ENCODE results near the gene KCNQ1. TPM values are rescaled to one million over a fixed set of nuclear protein-coding genes. Genes with fewer than 3 reads are reported as not detected.

Gene KCNQ1
- total RNA-seq, 1 donor from 2014 or later = 8.5 TPM

DNA sequence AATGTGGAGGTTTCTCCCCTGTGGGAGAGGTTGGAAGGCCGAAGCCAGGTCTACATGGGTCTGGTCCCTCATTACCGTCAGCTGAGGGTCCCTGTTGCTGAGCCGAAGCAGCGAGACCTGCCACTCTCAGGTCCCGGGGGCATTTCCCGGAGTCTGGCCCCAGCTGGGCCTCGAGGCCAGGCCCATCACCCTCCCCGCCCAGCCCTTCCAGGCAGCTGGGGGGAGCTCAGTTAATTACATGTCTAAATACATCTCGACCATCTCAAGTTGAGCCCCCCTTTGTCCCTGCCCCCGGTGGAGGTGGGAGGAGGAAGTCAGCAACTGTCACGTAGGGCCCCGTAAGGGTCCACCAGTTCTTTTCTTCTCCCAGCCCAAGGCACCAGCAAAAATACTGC, 437.2 kb downstream of the KCNQ1 start:
- H3K36me3 Mint-ChIP-seq = peaks cover 20% of the 10 kb centered on the region
- H3K4me3 Mint-ChIP-seq = peak overlapping the region; percentile 24
- no peaks in the 10 kb centered on the region for H3K27me3 Mint-ChIP-seq (ENCODE audit: low read depth)
- peaks cover 3% of the 10 kb centered on the region for H3K9me3 Mint-ChIP-seq
- H3K27ac Mint-ChIP-seq = no peak overlapping the region
- TF ChIP-seq, protein P1, sequence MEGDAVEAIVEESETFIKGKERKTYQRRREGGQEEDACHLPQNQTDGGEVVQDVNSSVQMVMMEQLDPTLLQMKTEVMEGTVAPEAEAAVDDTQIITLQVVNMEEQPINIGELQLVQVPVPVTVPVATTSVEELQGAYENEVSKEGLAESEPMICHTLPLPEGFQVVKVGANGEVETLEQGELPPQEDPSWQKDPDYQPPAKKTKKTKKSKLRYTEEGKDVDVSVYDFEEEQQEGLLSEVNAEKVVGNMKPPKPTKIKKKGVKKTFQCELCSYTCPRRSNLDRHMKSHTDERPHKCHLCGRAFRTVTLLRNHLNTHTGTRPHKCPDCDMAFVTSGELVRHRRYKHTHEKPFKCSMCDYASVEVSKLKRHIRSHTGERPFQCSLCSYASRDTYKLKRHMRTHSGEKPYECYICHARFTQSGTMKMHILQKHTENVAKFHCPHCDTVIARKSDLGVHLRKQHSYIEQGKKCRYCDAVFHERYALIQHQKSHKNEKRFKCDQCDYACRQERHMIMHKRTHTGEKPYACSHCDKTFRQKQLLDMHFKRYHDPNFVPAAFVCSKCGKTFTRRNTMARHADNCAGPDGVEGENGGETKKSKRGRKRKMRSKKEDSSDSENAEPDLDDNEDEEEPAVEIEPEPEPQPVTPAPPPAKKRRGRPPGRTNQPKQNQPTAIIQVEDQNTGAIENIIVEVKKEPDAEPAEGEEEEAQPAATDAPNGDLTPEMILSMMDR (IDR thresholded peaks at IDR 0.05; ENCODE audit: unreplicated experiment) = no peak
- no peak for DNase-seq (ENCODE audit: low spot score in 2 of 2, unreplicated experiment in 2 of 2)
- H3K4me1 Mint-ChIP-seq = peaks cover 36% of the 10 kb centered on the region

DNA sequence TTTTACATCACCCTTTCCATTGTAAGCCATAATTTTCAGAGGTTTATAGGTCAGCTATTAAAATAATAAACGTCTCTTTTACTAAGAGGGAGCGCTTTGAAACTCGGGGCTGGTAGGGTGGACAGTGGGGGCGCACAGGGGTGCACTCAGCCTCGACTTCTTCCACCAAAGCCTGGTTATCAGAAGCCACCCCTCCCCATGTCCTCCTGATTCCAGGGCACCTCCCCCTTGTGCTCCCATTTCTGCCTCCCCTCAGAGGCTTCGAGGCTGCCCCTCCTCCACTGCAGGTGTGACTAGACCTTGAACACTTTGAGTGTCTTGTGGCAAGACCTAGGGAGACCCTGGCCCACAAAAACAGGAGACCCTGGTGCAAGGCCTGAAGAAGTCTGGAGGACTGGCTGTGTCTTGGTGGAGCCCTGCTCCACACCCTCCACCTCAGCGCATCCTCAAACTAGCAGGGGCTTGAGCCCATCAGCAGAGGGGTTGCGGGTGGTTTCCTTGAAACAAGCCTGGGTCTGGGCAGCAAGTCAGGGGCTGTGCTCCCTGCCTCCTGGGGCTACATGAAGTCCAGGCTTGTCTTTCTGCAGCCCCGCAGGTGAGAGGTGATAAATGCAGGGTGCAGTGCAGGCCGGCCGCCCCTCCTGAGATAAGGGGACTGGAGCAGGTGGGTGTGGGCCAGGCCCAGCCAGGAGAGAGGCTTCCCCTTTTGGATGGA, 437.7 kb downstream of the KCNQ1 start:
- peaks cover 17% of the 10 kb centered on the region for H3K36me3 Mint-ChIP-seq
- TF ChIP-seq, protein P1 (IDR thresholded peaks at IDR 0.05; ENCODE audit: unreplicated experiment) = no peak
- peaks cover 41% of the 10 kb centered on the region for H3K4me1 Mint-ChIP-seq
- peaks cover under 1% of the 10 kb centered on the region for H3K9me3 Mint-ChIP-seq
- H3K27me3 Mint-ChIP-seq (ENCODE audit: low read depth) = no peaks in the 10 kb centered on the region
- DNase-seq (ENCODE audit: low spot score in 2 of 2, unreplicated experiment in 2 of 2) = no peak
- peak overlapping the region; percentile 73 for H3K4me3 Mint-ChIP-seq
- H3K27ac Mint-ChIP-seq = peak overlapping the region; percentile 67

DNA sequence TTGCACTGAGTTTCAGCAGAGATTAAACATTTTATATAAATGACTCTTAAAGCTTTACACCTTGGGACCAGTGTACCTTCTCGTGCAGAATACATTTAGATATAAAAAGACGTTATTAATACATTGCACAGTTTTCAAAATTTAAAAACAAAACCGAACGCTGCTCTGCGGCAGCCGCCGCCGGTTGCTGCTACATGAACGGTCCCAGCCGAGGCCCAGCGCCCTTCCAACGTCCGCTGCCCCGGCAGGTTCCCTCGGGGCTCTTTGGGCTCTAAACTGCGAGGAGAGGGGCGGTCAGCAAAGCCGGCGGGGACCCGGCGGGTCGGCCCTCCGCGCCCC, 438.8 kb downstream of the KCNQ1 start:
- Mint-ChIP-seq H3K27ac (no peak overlapping the region), H3K9me3 (no peaks in the 10 kb centered on the region), H3K4me1 (peaks cover 44% of the 10 kb centered on the region), H3K27me3 (ENCODE audit: low read depth) (no peaks in the 10 kb centered on the region), H3K36me3 (peaks cover 14% of the 10 kb centered on the region), H3K4me3 (peak overlapping the region; percentile 73)
- DNase-seq (ENCODE audit: low spot score in 2 of 2, unreplicated experiment in 2 of 2) = no peak
- TF ChIP-seq, protein P1 (IDR thresholded peaks at IDR 0.05; ENCODE audit: unreplicated experiment) = no peak

DNA sequence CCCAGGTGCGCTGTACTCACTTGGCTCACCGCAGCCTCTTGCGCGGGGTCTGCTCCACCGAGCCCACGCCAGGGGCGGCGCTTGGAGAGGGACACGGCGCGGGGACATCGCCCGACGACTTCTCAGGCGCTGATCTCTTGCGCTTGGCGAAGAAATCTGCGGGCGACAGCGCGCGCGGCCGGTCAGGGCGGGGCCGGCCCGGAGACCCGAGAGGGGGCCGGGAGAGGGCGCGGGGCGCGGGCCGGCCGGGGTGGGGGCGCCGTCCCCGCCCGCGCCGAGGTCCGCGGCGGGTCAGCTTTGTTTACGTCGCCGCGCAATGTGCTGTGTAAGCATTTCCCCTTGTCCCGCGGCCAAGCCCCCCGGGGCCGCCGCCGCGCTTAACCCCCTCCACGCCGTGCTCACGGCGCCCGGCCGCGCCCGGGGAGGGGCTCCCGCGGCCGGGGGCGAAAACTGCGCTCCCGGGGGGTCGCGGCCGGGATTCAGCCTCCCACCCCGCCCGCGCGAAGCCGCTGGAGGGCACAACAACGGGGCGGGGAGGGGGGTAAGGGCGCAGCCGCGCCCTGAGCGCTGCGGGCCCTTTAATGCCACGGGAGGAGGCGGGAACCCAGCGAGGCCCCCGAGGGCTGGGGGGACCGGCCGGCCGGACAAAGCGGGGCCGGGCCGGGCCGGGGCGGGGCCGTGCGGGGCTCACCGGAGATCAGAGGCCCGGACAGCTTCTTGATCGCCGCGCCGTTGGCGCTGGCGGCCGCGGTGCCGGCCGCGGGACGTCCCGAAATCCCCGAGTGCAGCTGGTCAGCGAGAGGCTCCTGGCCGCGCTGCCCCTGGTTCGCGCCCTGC, 439.4 kb downstream of the KCNQ1 start:
- Mint-ChIP-seq H3K4me3 (peak overlapping the region; percentile 73), H3K4me1 (peaks cover 44% of the 10 kb centered on the region), H3K27me3 (ENCODE audit: low read depth) (no peaks in the 10 kb centered on the region), H3K36me3 (peaks cover 10% of the 10 kb centered on the region), H3K9me3 (no peaks in the 10 kb centered on the region), H3K27ac (no peak overlapping the region)
- DNase-seq (ENCODE audit: low spot score in 2 of 2, unreplicated experiment in 2 of 2) = no peak
- TF ChIP-seq, protein P1 (IDR thresholded peaks at IDR 0.05; ENCODE audit: unreplicated experiment) = no peak

DNA sequence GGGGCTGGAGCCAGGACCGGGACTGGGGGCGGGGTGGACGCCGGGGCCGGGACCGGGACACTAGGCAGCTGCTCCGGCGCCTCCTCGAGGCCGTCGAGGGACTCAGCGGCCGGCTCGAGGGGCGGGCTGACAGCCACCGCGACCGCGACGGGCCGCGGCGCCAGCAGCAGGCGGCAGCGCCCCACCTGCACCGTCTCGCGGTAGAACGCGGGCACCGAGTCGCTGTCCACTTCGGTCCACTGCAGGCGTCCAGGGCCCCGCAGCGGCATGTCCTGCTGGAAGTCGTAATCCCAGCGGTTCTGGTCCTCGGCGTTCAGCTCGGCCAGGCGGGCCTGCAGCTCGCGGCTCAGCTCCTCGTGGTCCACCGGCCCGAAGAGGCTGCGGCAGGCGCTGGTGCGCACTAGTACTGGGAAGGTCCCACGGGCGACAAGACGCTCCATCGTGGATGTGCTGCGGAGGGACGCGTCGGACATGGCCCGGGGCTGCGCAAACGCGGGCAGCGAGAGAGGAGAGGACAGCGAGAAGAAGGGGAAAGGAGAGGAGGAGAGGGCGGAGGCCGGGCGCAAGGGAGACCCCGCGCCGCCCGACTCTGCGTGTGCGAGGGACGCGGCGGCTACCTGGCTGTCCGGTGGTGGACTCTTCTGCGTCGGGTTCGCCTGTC, 440.3 kb downstream of the KCNQ1 start:
- peaks cover 44% of the 10 kb centered on the region for H3K4me1 Mint-ChIP-seq
- H3K9me3 Mint-ChIP-seq = no peaks in the 10 kb centered on the region
- H3K27me3 Mint-ChIP-seq (ENCODE audit: low read depth) = no peaks in the 10 kb centered on the region
- peaks cover 5% of the 10 kb centered on the region for H3K36me3 Mint-ChIP-seq
- H3K27ac Mint-ChIP-seq = peak overlapping the region; percentile 94
- H3K4me3 Mint-ChIP-seq = peak overlapping the region; percentile 94
- TF ChIP-seq, protein P1 (IDR thresholded peaks at IDR 0.05; ENCODE audit: unreplicated experiment) = peak; percentile 22
- peak in 1 of 2 experiments; percentile 66 for DNase-seq (ENCODE audit: low spot score in 2 of 2, unreplicated experiment in 2 of 2)
